HFF-Myc (cell line): ENCODE results near the gene ADSS2.

Experiments
- DNase-seq: peaks from one replicate; pipeline ENCODE4 v3.0.0-alpha.2; 2011; ENCODE audit warnings: low read depth; ENCODE audit errors: extremely low read depth
- H3K4me3 ChIP-seq: replicated peaks from 2 replicates; pipeline ENCODE4 v1.5.1; 2011; ENCODE audit warnings: low read depth, mild to moderate bottlenecking, control low read depth, low read length
- CTCF ChIP-seq: IDR thresholded peaks from 2 replicates; pipeline ENCODE4 v1.5.1; 2012; ENCODE audit warnings: mild to moderate bottlenecking, low read depth, low read length, control low read depth; ENCODE audit errors: missing control alignments

The ADSS2 gene

DNA sequence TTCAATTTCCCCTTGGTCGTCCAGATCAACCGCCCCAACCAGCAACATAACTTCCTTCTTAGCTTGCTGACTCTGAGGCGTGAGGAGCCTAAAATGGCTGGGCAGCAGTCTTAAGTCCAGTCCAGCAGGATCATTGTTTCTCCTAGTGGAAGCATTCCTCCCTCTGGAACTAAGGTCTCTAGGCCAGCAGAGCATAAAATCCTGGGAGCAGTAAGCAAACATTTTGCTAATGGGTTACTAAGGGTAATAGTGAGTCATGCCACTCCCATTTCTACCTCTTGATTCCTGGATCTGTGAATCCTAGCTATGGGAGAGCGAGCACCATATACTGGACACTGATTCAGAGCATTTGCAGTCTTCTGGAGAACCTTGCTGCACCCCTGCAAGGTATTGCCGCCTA is 59.9 kb downstream of the ADSS2 start:
- no peak for TF ChIP-seq CTCF
- no peak overlapping the region for H3K4me3 ChIP-seq
- DNase-seq, result no peak

- no peak overlapping the region for H3K4me3 ChIP-seq
- no peak for TF ChIP-seq CTCF
- no peak for DNase-seq
Observed at GRCh38 chr1:244388961-244389360, 62.7 kb downstream of the ADSS2 start.

- no peak for TF ChIP-seq CTCF
- H3K4me3 ChIP-seq, result no peak overlapping the region
- no peak for DNase-seq
Observed at GRCh38 chr1:244387415-244387814, 64.3 kb downstream of the ADSS2 start.

GRCh38 chr1:244386595-244386994 is 65.1 kb downstream of the ADSS2 start:
- no peak for DNase-seq
- H3K4me3 ChIP-seq, result no peak overlapping the region
- no peak for TF ChIP-seq CTCF

DNA sequence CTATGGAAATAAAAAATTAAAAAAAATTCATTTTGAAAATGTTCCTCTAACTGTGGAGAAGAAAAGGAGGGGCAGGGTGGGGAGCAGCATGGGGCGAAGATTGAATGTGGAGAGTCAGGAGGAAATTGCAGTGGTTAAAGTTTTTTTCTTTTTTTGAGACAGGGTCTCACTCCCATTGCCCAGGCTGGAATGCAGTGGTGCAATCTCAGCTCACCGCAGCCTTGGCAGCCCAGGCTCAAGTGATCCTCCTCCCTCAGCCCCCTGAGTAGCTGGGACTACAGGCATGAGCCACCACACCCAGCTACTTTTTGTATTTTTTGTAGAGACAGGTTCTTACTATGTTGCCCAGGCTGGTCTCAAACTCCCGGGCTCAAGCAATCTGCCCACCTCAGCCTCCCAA is 67.6 kb downstream of the ADSS2 start:
- no peak for TF ChIP-seq CTCF
- H3K4me3 ChIP-seq, result no peak overlapping the region
- no peak for DNase-seq

DNA sequence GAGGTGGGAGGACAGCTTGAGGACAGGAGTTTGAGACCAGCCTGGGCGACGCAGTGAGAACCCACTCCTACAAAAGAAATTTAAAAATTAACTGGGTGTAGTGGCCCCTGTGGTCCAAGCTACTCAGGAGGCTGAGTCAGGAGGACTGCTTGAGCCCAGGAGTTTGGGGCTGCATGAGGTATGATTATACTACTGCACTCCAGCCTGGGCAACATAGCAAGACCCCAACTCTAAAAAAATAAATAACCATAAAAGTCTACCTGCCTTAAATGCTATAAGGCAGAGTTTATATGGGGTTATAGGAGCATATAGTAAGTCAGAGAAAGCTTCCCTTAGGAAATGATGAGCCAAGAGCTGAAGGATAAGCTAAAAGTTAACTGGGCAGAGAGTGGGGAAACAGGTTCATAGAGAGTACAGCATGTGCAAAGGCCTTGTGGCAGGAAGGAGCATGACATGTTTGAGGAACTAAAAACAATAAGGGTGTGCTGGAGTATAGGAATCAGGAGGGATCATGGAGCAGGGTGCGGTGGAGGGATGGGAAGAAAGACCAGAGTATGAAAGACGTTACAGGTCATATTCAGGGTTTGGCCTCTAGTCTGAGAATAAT is 68.3 kb downstream of the ADSS2 start:
- H3K4me3 ChIP-seq, result no peak overlapping the region
- TF ChIP-seq CTCF, result no peak
- no peak for DNase-seq
